Gastroesophageal sphincter (tissue), 3 donors: ENCODE data around the gene ERCC5.

ENCODE experiments used
- EP300 ChIP-seq: sonication (generic); formaldehyde crosslinking; IDR thresholded peaks from one replicate; pipeline ENCODE4 v1.6.1; 2017; ENCODE audit warnings: antibody characterized with exemption, mild to moderate bottlenecking
- POLR2A ChIP-seq, 2 donors: fragments of 450-650 bp; IDR thresholded peaks; one replicate each; pipeline ENCODE4 v1.6.1; 2017; ENCODE audit warnings: antibody characterized with exemption in 2 of 2, mild to moderate bottlenecking in 2 of 2, moderate library complexity in 1 of 2
- TF ChIP-seq, protein P1 (sequence below), 4 experiments: fragments of 200-600 bp in 2 of 4; fragments of 450-650 bp in 2 of 4; sonication (generic) in 1 of 4; IDR thresholded peaks; one replicate each; pipeline ENCODE4 v1.5.1; 2017 to 2019; ENCODE audit warnings: antibody characterized with exemption in 4 of 4, mild to moderate bottlenecking in 2 of 4, moderate library complexity in 2 of 4

DNA sequence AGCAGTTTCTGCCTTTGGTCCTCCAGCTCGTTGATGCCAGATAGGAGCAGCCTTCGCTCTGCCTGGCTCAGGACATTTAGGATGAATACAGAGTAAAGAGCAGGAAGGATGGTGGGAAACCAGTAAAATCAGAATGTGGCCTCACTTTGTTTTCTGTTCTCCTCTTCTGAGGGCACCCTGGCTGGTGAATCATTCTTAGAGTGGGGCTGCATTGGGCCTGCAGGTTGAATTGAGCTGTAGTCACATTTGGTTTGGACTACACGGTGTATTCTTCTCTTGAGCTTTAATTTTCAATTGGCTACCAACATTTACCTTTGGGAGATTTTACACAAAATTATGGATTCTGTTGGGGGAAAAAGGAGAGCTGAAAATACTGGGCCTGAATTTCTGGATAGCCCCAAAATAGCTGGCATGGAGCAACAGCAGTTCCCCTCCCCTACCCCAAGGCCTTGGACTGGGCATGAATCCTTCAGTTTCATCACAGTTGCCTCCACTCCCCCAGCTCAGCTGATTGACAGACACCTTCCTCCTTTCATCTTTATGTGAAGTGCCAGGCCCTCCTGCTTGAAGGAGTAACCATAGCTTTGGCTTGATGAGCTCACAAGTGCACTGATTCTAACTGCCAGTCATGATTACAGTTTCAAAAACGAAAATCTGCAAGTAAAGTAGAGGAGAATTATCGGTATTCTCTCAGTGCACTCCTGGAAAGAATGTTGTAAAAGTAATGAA, 24.3 kb downstream of the ERCC5 start:
- TF ChIP-seq, protein P1, sequence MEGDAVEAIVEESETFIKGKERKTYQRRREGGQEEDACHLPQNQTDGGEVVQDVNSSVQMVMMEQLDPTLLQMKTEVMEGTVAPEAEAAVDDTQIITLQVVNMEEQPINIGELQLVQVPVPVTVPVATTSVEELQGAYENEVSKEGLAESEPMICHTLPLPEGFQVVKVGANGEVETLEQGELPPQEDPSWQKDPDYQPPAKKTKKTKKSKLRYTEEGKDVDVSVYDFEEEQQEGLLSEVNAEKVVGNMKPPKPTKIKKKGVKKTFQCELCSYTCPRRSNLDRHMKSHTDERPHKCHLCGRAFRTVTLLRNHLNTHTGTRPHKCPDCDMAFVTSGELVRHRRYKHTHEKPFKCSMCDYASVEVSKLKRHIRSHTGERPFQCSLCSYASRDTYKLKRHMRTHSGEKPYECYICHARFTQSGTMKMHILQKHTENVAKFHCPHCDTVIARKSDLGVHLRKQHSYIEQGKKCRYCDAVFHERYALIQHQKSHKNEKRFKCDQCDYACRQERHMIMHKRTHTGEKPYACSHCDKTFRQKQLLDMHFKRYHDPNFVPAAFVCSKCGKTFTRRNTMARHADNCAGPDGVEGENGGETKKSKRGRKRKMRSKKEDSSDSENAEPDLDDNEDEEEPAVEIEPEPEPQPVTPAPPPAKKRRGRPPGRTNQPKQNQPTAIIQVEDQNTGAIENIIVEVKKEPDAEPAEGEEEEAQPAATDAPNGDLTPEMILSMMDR (IDR thresholded peaks at IDR 0.05): no peak
- TF ChIP-seq EP300 (no peak), POLR2A (IDR thresholded peaks at IDR 0.05) (no peak)
